Activated CD4-positive, alpha-beta T cell treated with anti-CD3 and anti-CD28 coated beads, Interleukin-2, amount 10 ng/mL, durations not matched to agents 24 days and 14 days (primary cell): ENCODE data around the gene HSP90AB1. TPM values are rescaled to one million over a fixed set of nuclear protein-coding genes. Genes with fewer than 3 reads are reported as not detected.
A peak's percentile ranks its signal among the peaks of the same experiment; 100 is the strongest.

Experiments
- DNase-seq: peaks from one replicate; pipeline ENCODE4 v3.0.0; 2022
- H3K27ac Mint-ChIP-seq: one replicate; pipeline ENCODE4 v1.8.0; 2022; ENCODE audit warnings: mild to moderate bottlenecking, mixed read lengths
- H3K27me3 Mint-ChIP-seq: one replicate; pipeline ENCODE4 v1.8.0; 2022; ENCODE audit warnings: mixed read lengths
- H3K36me3 Mint-ChIP-seq: one replicate; pipeline ENCODE4 v1.8.0; 2022; ENCODE audit warnings: low read depth, mild to moderate bottlenecking, mixed read lengths
- H3K4me1 Mint-ChIP-seq: one replicate; pipeline ENCODE4 v1.8.0; 2021; ENCODE audit warnings: mixed read lengths
- H3K4me3 Mint-ChIP-seq: one replicate; pipeline ENCODE4 v1.8.0; 2022; ENCODE audit warnings: mild to moderate bottlenecking, moderate library complexity, mixed read lengths
- H3K9me3 Mint-ChIP-seq: one replicate; pipeline ENCODE4 v1.8.0; 2021; ENCODE audit warnings: mixed read lengths
- intact Hi-C: fragments of 100-400 bp; cut with micrococcal nuclease; formaldehyde crosslinking; loops from one replicate; pipeline ENCODE4 v1.15.1; 2023
- total RNA-seq: library from RNA; stranded (reverse); gene quantifications from 2 replicates; pipeline ENCODE4 v1.2.3, GENCODE V29; 2022

HSP90AB1 gene
- total RNA-seq, 1 donor from 2014 or later, result 2,450 TPM

GRCh38 chr6:44292661-44293365 is 45.9 kb downstream of the HSP90AB1 start:
- Mint-ChIP-seq H3K27me3 (peaks cover 60% of the 10 kb centered on the region), H3K27ac (no peak overlapping the region), H3K9me3 (no peaks in the 10 kb centered on the region), H3K4me1 (peaks cover 2% of the 10 kb centered on the region), H3K36me3 (no peaks in the 10 kb centered on the region), H3K4me3 (no peak overlapping the region)
- DNase-seq, result no peak
- intact Hi-C loops, result no loop called here

DNA sequence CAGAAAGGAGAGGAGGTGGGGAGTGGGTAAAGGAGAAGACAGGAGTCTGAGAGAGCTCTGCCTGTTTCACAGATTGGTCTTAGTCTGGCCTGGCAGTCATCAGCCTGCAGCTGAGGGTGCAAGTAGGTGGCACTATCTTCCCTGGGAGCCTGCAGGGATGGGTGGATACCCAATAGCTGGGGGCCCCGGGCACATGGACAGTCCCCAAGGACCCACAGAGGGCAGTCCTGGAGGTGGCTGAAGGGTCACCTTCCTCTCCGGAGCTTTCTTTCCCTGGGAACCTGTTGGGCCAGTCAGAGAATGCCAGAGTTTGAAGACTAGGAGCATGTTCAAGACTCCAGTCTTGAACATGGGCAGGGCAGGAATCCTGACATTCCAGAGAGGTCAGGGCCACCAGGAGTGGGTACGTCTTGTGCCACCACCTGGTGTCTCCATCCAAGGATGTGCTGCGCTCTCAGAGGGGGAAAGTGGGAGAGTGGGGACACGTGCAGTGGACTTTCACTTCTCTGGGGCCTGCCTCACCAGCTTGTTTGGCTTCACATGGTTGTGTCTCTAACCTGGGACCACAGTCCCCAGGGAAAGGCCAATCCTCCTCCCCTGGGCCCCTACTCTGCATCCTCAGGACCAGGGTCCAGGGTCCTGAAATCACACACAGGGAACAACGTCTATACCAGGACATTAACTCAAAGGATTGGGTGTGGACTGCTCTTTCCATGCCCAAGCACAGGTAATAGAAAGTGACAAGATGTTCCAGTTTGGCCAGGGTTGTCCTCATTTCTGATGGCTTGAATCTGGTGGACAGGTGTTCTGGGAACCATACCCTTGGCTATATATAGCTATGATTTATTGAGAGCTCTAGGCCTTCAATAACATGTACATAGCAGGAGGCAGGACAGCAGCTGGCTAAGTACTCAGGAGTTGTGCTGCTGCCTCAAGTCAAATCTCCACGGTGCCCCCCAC is 48.2 kb downstream of the HSP90AB1 start:
- peaks cover 3% of the 10 kb centered on the region for H3K4me1 Mint-ChIP-seq
- no peaks in the 10 kb centered on the region for H3K9me3 Mint-ChIP-seq
- no peak overlapping the region for H3K27ac Mint-ChIP-seq
- intact Hi-C loops, result no loop called here
- peaks cover 9% of the 10 kb centered on the region for H3K36me3 Mint-ChIP-seq
- DNase-seq, result no peak
- H3K27me3 Mint-ChIP-seq, result peaks cover 62% of the 10 kb centered on the region
- H3K4me3 Mint-ChIP-seq, result no peak overlapping the region

DNA sequence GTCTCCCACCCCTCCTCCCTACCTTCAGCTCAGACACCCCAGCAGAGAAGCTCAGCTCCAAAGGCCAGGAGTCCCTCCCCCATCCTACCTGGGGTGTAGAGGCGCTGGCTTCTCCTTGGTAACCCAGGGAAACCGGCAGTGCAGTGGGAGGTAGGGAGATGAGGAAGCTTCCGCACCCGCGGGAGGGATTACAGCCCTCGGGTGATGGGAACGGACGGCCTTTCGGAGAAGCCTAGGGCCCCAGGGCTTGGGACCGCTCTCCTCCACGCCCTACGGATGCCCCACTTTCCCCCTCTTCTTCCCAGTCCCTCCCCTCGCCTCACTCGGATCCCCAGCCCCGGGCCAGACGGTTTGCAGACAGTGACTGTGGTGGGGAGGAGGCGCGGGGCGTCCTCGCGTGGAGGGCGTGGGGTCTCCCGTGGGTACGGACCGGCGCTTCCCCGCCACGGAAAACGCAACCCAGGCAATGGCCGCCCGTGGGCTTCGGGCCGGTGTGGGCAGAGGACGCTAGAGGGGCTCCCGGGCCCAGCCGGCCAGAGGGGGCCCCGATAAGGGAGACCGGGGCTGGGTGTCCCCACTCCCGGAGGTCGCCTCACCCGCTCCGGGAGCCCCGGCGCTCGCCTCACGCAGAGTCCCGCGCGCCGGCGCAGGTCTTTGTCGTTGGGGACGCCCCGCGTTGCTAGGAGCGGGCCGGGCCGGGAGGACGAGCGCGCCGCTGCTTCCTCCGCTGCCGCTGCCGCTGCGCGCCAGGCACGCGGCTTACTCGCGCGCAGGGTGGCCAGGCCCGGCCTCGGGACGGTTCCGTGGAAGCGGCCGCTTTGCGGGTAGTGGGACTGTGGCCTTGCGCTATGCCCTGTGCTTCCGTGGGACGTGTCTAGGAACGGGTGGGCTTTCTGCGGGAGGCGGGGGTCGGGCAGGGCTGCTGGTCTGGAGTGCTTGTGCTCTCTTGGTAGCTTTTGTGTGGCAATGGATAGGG is 50.5 kb downstream of the HSP90AB1 start:
- H3K4me1 Mint-ChIP-seq, result peaks cover 3% of the 10 kb centered on the region
- peaks cover 27% of the 10 kb centered on the region for H3K36me3 Mint-ChIP-seq
- intact Hi-C loops, result no loop called here
- peaks cover 46% of the 10 kb centered on the region for H3K27me3 Mint-ChIP-seq
- H3K4me3 Mint-ChIP-seq, result peak overlapping the region; percentile 66
- peak; percentile 85 for DNase-seq
- H3K9me3 Mint-ChIP-seq, result no peaks in the 10 kb centered on the region
- no peak overlapping the region for H3K27ac Mint-ChIP-seq

- Mint-ChIP-seq H3K27ac (no peak overlapping the region), H3K27me3 (peaks cover 43% of the 10 kb centered on the region), H3K36me3 (peaks cover 32% of the 10 kb centered on the region), H3K4me3 (peak overlapping the region; percentile 66), H3K4me1 (peaks cover 3% of the 10 kb centered on the region), H3K9me3 (no peaks in the 10 kb centered on the region)
- no peak for DNase-seq
- intact Hi-C loops, result no loop called here
Observed at GRCh38 chr6:44298055-44298803, 51.3 kb downstream of the HSP90AB1 start.

DNA sequence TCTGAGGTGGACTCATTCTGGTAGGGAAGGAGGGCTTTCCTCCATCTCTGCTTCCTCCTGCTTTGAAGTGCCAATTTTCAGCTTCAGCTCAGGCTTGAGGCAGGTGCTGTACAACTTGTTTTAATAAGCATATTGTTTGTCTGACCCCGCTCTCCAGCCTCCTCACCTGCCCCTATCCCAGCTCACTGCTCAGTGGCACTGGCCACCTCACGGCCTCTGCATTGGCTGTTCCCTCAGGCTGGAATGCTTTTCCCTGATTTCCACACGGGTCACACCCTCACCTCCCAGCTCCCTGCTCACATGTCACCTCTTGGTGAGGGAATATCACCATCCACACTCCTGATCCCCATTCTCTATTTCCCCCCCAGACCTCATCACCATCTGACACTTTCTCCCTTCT is 52.0 kb downstream of the HSP90AB1 start:
- DNase-seq, result no peak
- no peak overlapping the region for H3K4me3 Mint-ChIP-seq
- intact Hi-C loops, result no loop called here
- no peaks in the 10 kb centered on the region for H3K9me3 Mint-ChIP-seq
- H3K4me1 Mint-ChIP-seq, result peaks cover 3% of the 10 kb centered on the region
- H3K36me3 Mint-ChIP-seq, result peaks cover 36% of the 10 kb centered on the region
- H3K27me3 Mint-ChIP-seq, result peaks cover 39% of the 10 kb centered on the region
- H3K27ac Mint-ChIP-seq, result no peak overlapping the region

- H3K27me3 Mint-ChIP-seq, result peaks cover 30% of the 10 kb centered on the region
- peaks cover 3% of the 10 kb centered on the region for H3K4me1 Mint-ChIP-seq
- H3K36me3 Mint-ChIP-seq, result peaks cover 42% of the 10 kb centered on the region
- no peak overlapping the region for H3K27ac Mint-ChIP-seq
- H3K4me3 Mint-ChIP-seq, result no peak overlapping the region
- intact Hi-C loops, result no loop called here
- H3K9me3 Mint-ChIP-seq, result no peaks in the 10 kb centered on the region
- no peak for DNase-seq
Observed at GRCh38 chr6:44300292-44300823, 53.5 kb downstream of the HSP90AB1 start.

GRCh38 chr6:44301106-44301505 is 54.2 kb downstream of the HSP90AB1 start:
- Mint-ChIP-seq H3K4me3 (no peak overlapping the region), H3K27me3 (peaks cover 24% of the 10 kb centered on the region), H3K36me3 (peaks cover 45% of the 10 kb centered on the region), H3K27ac (no peak overlapping the region), H3K9me3 (no peaks in the 10 kb centered on the region), H3K4me1 (peaks cover 3% of the 10 kb centered on the region)
- intact Hi-C loops, result no loop called here
- no peak for DNase-seq

- peaks cover 3% of the 10 kb centered on the region for H3K4me1 Mint-ChIP-seq
- intact Hi-C loops, result no loop called here
- no peaks in the 10 kb centered on the region for H3K9me3 Mint-ChIP-seq
- H3K27ac Mint-ChIP-seq, result no peak overlapping the region
- DNase-seq, result no peak
- H3K4me3 Mint-ChIP-seq, result no peak overlapping the region
- H3K36me3 Mint-ChIP-seq, result peaks cover 45% of the 10 kb centered on the region
- H3K27me3 Mint-ChIP-seq, result peaks cover 15% of the 10 kb centered on the region
Observed at GRCh38 chr6:44301782-44302564, 55.1 kb downstream of the HSP90AB1 start.

DNA sequence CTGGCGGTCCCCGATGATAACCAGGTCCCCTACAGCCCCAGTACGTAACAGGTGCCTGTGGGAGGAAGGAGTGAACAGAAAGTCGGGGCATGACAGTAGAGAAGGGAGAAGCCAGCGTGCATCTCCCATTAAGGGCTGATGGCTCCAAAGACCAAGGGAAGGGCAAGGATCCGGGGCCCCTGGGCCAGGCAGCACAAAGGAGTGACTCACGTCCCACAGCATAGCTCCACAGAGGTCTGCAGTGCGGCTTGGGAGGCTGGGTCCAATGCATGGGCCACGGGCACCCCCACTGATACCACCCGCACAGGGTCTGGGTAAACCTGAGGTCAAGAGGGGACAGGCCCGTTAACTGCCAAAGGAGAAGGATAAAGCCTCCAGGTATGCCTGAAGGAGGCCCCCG is 56.0 kb downstream of the HSP90AB1 start:
- H3K27ac Mint-ChIP-seq, result no peak overlapping the region
- no peak for DNase-seq
- peaks cover 11% of the 10 kb centered on the region for H3K27me3 Mint-ChIP-seq
- intact Hi-C loops, result no loop called here
- no peak overlapping the region for H3K4me3 Mint-ChIP-seq
- peaks cover 48% of the 10 kb centered on the region for H3K36me3 Mint-ChIP-seq
- no peaks in the 10 kb centered on the region for H3K9me3 Mint-ChIP-seq
- peaks cover under 1% of the 10 kb centered on the region for H3K4me1 Mint-ChIP-seq

Other genes starting within 250 kb of the HSP90AB1 start
- gene MRPL14, start 119.6 kb upstream of the HSP90AB1 start, total RNA-seq, result 65.6 and 67.5 TPM in 2 replicates
- gene TMEM63B, start 119.5 kb upstream of the HSP90AB1 start, total RNA-seq, result 17.8 and 19.7 TPM in 2 replicates
- gene CAPN11, start 88.3 kb upstream of the HSP90AB1 start, total RNA-seq, result 0.28 TPM in 1 of 2 replicates, not detected in the other
- not detected in 2 replicates for gene MYMX, start 30.2 kb upstream of the HSP90AB1 start, total RNA-seq
- 139 and 144 TPM in 2 replicates for gene SLC29A1, start 23.5 kb upstream of the HSP90AB1 start, total RNA-seq
- gene SLC35B2, start 10.4 kb downstream of the HSP90AB1 start, total RNA-seq, result 25.3 and 28.0 TPM in 2 replicates
- 27.6 and 28.2 TPM in 2 replicates for gene NFKBIE, start 18.4 kb downstream of the HSP90AB1 start, total RNA-seq
- gene TMEM151B, start 23.3 kb downstream of the HSP90AB1 start, total RNA-seq, result 0.07 TPM in 1 of 2 replicates, not detected in the other
- 22.4 and 23.7 TPM in 2 replicates for gene AARS2, start 66.2 kb downstream of the HSP90AB1 start, total RNA-seq
- not detected in 2 replicates for gene SPATS1, start 95.5 kb downstream of the HSP90AB1 start, total RNA-seq
- gene CDC5L, start 140.6 kb downstream of the HSP90AB1 start, total RNA-seq, result 25.5 and 26.5 TPM in 2 replicates